GM08714 (cell line): ENCODE measurements around the gene SLC37A2.

Experiments used
- H3K4me3 ChIP-seq: fragments of 200-500 bp; sonication (Bioruptor generic); 2 replicates; pipeline ENCODE4 v1.5.1; 2014; ENCODE audit warnings: mild to moderate bottlenecking, low read length, inconsistent platforms
- ZNF274 ChIP-seq: IDR thresholded peaks from 2 replicates; pipeline ENCODE4 v1.6.1; 2012; ENCODE audit warnings: mild to moderate bottlenecking, low read depth, low read length

The SLC37A2 gene

GRCh38 chr11:125101596-125101995 is 38.5 kb downstream of the SLC37A2 start:
- no peak for TF ChIP-seq ZNF274

GRCh38 chr11:125102025-125102424 is 38.9 kb downstream of the SLC37A2 start:
- no peak for TF ChIP-seq ZNF274
- no peak overlapping the region for H3K4me3 ChIP-seq

More at GRCh38 chr11:125101596-125101995, 38.5 kb downstream of the SLC37A2 start:
- H3K4me3 ChIP-seq: no peak overlapping the region

- no peak overlapping the region for H3K4me3 ChIP-seq
- no peak for TF ChIP-seq ZNF274
Observed at GRCh38 chr11:125102510-125102909, 39.4 kb downstream of the SLC37A2 start.

GRCh38 chr11:125105926-125106325 is 42.8 kb downstream of the SLC37A2 start:
- no peak overlapping the region for H3K4me3 ChIP-seq
- no peak for TF ChIP-seq ZNF274

GRCh38 chr11:125108469-125108868 is 45.4 kb downstream of the SLC37A2 start:
- no peak for TF ChIP-seq ZNF274
- no peak overlapping the region for H3K4me3 ChIP-seq

- no peak for TF ChIP-seq ZNF274
- H3K4me3 ChIP-seq: peak overlapping the region; percentile 96
Observed at GRCh38 chr11:125110506-125110905, 47.4 kb downstream of the SLC37A2 start.

GRCh38 chr11:125111001-125111342 is 47.9 kb downstream of the SLC37A2 start:
- peak overlapping the region; percentile 96 for H3K4me3 ChIP-seq
- no peak for TF ChIP-seq ZNF274

- peak within 1 kb of the TSS; percentile 96 for H3K4me3 ChIP-seq
- no peak for TF ChIP-seq ZNF274
Observed at GRCh38 chr11:125111343-125112207, 48.5 kb downstream of the SLC37A2 start, which contains the start of gene TMEM218. Gene TMEM218, minus strand, starts transcription at chr11:125111626. Its CDS starts 9,385 bp downstream, at chr11:125102241.

- peak overlapping the region; percentile 40; the same call in 1 of the 2 replicates for H3K4me3 ChIP-seq
- TF ChIP-seq ZNF274: no peak
Observed at GRCh38 chr11:125112208-125112604, 49.1 kb downstream of the SLC37A2 start.

GRCh38 chr11:125114518-125114917 is 51.4 kb downstream of the SLC37A2 start:
- no peak overlapping the region for H3K4me3 ChIP-seq
- TF ChIP-seq ZNF274: no peak

- TF ChIP-seq ZNF274: no peak
- no peak overlapping the region for H3K4me3 ChIP-seq
Observed at GRCh38 chr11:125117429-125117828, 54.3 kb downstream of the SLC37A2 start.

- H3K4me3 ChIP-seq: no peak overlapping the region
- TF ChIP-seq ZNF274: no peak
Observed at GRCh38 chr11:125123194-125123946, 60.3 kb downstream of the SLC37A2 start.

GRCh38 chr11:125123947-125124617 is 61.0 kb downstream of the SLC37A2 start:
- no peak overlapping the region for H3K4me3 ChIP-seq
- TF ChIP-seq ZNF274: no peak

- H3K4me3 ChIP-seq: no peak overlapping the region
- TF ChIP-seq ZNF274: no peak
Observed at GRCh38 chr11:125124618-125124992, 61.5 kb downstream of the SLC37A2 start.
